ENCODE data around the gene FAM229A. TPM values are rescaled to one million over a fixed set of nuclear protein-coding genes. Genes with fewer than 3 reads are reported as not detected.
A peak's percentile ranks its signal among the peaks of the same experiment; 100 is the strongest.

Gene FAM229A
- total and polyA plus RNA-seq, 2 of the 8 experiments (the other 6 are each of a cell fraction or from before 2014, with no cell fraction given) = 4.1 to 4.2 TPM

DNA sequence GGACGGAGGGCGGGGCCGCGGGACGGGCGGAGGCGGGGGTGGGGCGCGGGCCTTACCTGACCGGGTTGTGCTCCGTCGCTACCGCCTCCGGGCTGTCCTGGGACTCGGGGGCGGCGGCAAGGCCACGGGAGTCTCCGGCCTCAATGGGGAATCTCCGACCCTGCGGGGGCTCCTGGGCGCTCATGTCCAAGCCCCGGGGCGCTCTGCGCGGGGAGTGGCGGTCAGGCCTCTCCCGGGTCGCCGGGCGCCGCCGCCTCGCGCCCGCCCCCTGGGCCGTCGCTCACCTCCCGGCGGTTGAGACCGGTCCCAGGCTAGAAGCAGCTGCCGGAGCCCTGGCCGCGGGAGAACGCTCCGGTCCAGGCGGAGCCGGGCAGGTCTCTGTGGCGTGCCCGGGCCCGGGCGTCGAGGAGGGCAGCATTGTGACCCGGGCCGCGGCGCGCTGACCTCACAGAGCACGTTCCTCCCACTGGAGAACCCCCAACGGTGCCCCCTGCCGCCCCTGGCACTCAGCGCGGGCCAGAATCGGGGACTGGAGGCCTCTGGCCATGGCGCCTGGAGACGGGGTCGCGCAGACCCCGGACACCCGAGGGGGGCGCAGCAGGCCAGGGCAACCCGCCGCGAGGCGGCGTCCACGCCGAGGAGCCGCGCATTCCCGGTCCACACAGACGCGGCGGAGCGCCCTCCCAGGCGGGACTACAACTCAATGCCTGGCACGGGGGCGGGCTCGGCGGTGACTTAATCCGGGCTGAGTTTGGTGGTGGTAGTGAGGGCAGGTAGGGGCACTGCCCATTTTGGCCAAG is 411 bp downstream of the FAM229A start (continued):
- no peak for TF ChIP-seq CHD2 (IDR thresholded peaks at IDR 0.05; ENCODE audit: low read length)
- peak; percentile 18; the same call in 1 of the 2 replicates for TF ChIP-seq TAF1 (IDR thresholded peaks at IDR 0.05; ENCODE audit: low read depth, low read length)
- peak; percentile 63 to 71; a peak in 2 of 4 replicates for TF ChIP-seq HDAC2 (IDR thresholded peaks at IDR 0.05; ENCODE audit: borderline replicate concordance in 1 of 2, low read depth in 2 of 2, low read length in 2 of 2)
- TF ChIP-seq FOSL1 (IDR thresholded peaks at IDR 0.05; ENCODE audit: insufficient read depth, low read depth, low read length) = no peak
- no peak for TF ChIP-seq CEBPB (IDR thresholded peaks at IDR 0.05; ENCODE audit: low read depth, low read length)
- TF ChIP-seq, protein P1, sequence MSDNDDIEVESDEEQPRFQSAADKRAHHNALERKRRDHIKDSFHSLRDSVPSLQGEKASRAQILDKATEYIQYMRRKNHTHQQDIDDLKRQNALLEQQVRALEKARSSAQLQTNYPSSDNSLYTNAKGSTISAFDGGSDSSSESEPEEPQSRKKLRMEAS (IDR thresholded peaks at IDR 0.05) = peak; percentile 90
- no peak for TF ChIP-seq KDM5A (IDR thresholded peaks at IDR 0.05; ENCODE audit: low read length)
- no peak for TF ChIP-seq SP2 (IDR thresholded peaks at IDR 0.05; ENCODE audit: low read length)
- TF ChIP-seq KDM4A (IDR thresholded peaks at IDR 0.05; ENCODE audit: low read depth, low read length, severe bottlenecking) = peak; percentile 80
- peak; percentile 40; the same call in 1 of the 2 replicates for TF ChIP-seq PHF8 (conservative IDR thresholded peaks at IDR 0.05; ENCODE audit: low read depth, low read length)
- TF ChIP-seq CTBP2 (IDR thresholded peaks at IDR 0.05; ENCODE audit: borderline replicate concordance, insufficient read depth, insufficient read length, low read length) = peak; percentile 73
- no peak for TF ChIP-seq TCF12 (IDR thresholded peaks at IDR 0.05; ENCODE audit: low read depth, low read length)
- no peak for TF ChIP-seq TEAD4 (IDR thresholded peaks at IDR 0.05; ENCODE audit: low read depth, low read length)
- peak; percentile 17 to 51; a peak in 2 of 3 replicates for TF ChIP-seq POLR2A (IDR thresholded peaks at IDR 0.05; ENCODE audit: control extremely low read depth in 1 of 2, low read depth in 2 of 2, low read length in 2 of 2)
- no peak for TF ChIP-seq SIRT6 (IDR thresholded peaks at IDR 0.05; ENCODE audit: low read length)
- peak; percentile 9; the same call in 1 of the 2 replicates for TF ChIP-seq CREB1 (IDR thresholded peaks at IDR 0.05)
- no peak for TF ChIP-seq RFX5 (IDR thresholded peaks at IDR 0.05; ENCODE audit: borderline replicate concordance, low read depth, low read length)
- TF ChIP-seq BCL11A (IDR thresholded peaks at IDR 0.05; ENCODE audit: low read depth in 2 of 2, low read length in 2 of 2) = no peak
- peak; percentile 28 for TF ChIP-seq TAF7 (optimal IDR thresholded peaks at IDR 0.05; ENCODE audit: borderline replicate concordance, low read depth, low read length)
- TF ChIP-seq, protein P2, sequence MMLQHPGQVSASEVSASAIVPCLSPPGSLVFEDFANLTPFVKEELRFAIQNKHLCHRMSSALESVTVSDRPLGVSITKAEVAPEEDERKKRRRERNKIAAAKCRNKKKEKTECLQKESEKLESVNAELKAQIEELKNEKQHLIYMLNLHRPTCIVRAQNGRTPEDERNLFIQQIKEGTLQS (IDR thresholded peaks at IDR 0.05; ENCODE audit: insufficient read depth, low read depth, low read length) = no peak
- 0 out of 2 replicates have a peak, but pooled peaks have one; percentile 11 for TF ChIP-seq YY1 (IDR thresholded peaks at IDR 0.05; ENCODE audit: low read depth, low read length)
